Ishikawa (cell line): ENCODE measurements around the gene UQCC3.

Source experiments
- CEBPB ChIP-seq: IDR thresholded peaks from 2 replicates; pipeline ENCODE4 v1.6.1; 2012
- CREB1 ChIP-seq: IDR thresholded peaks from 2 replicates; pipeline ENCODE4 v1.6.1; 2012; ENCODE audit warnings: low read depth
- EGR1 ChIP-seq: IDR thresholded peaks from 2 replicates; pipeline ENCODE4 v1.6.1; 2012
- EP300 ChIP-seq: IDR thresholded peaks from 2 replicates; pipeline ENCODE4 v1.6.1; 2012; ENCODE audit warnings: borderline replicate concordance
- FOXM1 ChIP-seq: IDR thresholded peaks from 2 replicates; pipeline ENCODE4 v1.6.1; 2012; ENCODE audit warnings: low read depth, borderline replicate concordance
- MAX ChIP-seq: IDR thresholded peaks from 2 replicates; pipeline ENCODE4 v1.6.1; 2012
- NFIC ChIP-seq: IDR thresholded peaks from 2 replicates; pipeline ENCODE4 v1.6.1; 2012
- RAD21 ChIP-seq: IDR thresholded peaks from 2 replicates; pipeline ENCODE4 v1.6.1; 2012; ENCODE audit warnings: low read depth
- TAF1 ChIP-seq: IDR thresholded peaks from 2 replicates; pipeline ENCODE4 v1.6.1; 2012; ENCODE audit warnings: low read depth, mild to moderate bottlenecking
- TCF12 ChIP-seq: IDR thresholded peaks from 2 replicates; pipeline ENCODE4 v1.6.1; 2012; ENCODE audit warnings: low read depth
- TEAD4 ChIP-seq: IDR thresholded peaks from 2 replicates; pipeline ENCODE4 v1.6.1; 2012
- USF1 ChIP-seq: IDR thresholded peaks from 2 replicates; pipeline ENCODE4 v1.6.1; 2012
- YY1 ChIP-seq: IDR thresholded peaks from 2 replicates; pipeline ENCODE4 v1.6.1; 2012; ENCODE audit warnings: low read depth
- ZBTB7A ChIP-seq: IDR thresholded peaks from 2 replicates; pipeline ENCODE4 v1.6.1; 2012; ENCODE audit warnings: low read depth
- TF ChIP-seq, protein P1 (sequence below): IDR thresholded peaks from 2 replicates; pipeline ENCODE4 v1.6.1; 2012; ENCODE audit warnings: low read depth, mild to moderate bottlenecking

The UQCC3 gene

GRCh38 chr11:62712276-62712812 lies 40.9 kb downstream of the UQCC3 start:
- TF ChIP-seq TCF12 (no peak), NFIC (no peak), ZBTB7A (no peak), CEBPB (no peak), CREB1 (no peak), EP300 (no peak), USF1 (no peak), EGR1 (no peak)

DNA sequence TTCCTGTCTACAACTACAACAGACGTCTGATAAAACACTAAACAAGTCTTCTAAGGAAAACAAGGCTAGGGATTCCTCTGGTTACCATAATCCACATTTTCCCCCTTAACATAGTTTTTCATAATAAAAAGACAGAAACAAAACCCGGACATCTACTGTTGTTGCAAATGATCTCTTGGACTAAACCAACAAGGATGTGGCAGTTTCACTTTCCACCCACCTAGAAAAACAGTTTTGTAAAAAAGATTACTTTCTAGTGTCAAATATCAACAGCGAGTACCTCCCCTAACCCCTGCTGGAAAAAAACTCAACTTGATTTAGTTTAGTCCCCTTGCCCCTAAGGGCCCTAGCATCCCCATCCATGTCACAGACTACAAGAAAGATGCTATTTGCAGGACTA lies 41.4 kb downstream of the UQCC3 start:
- TF ChIP-seq YY1: no peak
- TF ChIP-seq EGR1: no peak
- TF ChIP-seq CEBPB: no peak
- no peak for TF ChIP-seq TEAD4
- TF ChIP-seq MAX: no peak
- TF ChIP-seq, protein P1, sequence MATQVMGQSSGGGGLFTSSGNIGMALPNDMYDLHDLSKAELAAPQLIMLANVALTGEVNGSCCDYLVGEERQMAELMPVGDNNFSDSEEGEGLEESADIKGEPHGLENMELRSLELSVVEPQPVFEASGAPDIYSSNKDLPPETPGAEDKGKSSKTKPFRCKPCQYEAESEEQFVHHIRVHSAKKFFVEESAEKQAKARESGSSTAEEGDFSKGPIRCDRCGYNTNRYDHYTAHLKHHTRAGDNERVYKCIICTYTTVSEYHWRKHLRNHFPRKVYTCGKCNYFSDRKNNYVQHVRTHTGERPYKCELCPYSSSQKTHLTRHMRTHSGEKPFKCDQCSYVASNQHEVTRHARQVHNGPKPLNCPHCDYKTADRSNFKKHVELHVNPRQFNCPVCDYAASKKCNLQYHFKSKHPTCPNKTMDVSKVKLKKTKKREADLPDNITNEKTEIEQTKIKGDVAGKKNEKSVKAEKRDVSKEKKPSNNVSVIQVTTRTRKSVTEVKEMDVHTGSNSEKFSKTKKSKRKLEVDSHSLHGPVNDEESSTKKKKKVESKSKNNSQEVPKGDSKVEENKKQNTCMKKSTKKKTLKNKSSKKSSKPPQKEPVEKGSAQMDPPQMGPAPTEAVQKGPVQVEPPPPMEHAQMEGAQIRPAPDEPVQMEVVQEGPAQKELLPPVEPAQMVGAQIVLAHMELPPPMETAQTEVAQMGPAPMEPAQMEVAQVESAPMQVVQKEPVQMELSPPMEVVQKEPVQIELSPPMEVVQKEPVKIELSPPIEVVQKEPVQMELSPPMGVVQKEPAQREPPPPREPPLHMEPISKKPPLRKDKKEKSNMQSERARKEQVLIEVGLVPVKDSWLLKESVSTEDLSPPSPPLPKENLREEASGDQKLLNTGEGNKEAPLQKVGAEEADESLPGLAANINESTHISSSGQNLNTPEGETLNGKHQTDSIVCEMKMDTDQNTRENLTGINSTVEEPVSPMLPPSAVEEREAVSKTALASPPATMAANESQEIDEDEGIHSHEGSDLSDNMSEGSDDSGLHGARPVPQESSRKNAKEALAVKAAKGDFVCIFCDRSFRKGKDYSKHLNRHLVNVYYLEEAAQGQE: no peak
- TF ChIP-seq USF1: no peak
- TF ChIP-seq TCF12: no peak
- no peak for TF ChIP-seq TAF1
- no peak for TF ChIP-seq NFIC

DNA sequence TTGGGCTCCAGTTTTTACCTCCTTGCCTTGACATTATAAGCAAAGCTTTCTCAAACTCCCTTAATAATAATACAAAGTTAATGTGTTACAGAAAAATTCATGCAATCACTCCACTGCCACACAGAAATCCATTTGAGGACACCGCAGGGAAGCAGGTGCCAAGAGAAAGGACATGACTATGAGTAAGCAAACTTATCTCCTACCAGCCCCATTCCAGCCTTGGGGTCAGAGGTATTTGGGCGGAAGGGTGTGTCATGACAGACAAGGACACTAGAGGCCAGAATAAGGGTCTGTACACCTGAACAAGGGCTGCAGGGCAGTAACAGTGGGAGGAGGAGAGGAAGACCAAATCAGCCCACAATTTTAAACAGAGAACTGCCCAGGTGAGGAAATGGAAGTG lies 41.9 kb downstream of the UQCC3 start:
- no peak for TF ChIP-seq FOXM1
- TF ChIP-seq RAD21: no peak
- TF ChIP-seq TEAD4: no peak
- TF ChIP-seq EGR1: no peak
- no peak for TF ChIP-seq TCF12
- TF ChIP-seq CREB1: no peak
- no peak for TF ChIP-seq EP300
- no peak for TF ChIP-seq TAF1
- no peak for TF ChIP-seq YY1
- TF ChIP-seq USF1: no peak
- TF ChIP-seq NFIC: no peak
- no peak for TF ChIP-seq ZBTB7A
- TF ChIP-seq, protein P1: no peak
- TF ChIP-seq CEBPB: no peak
- no peak for TF ChIP-seq MAX

DNA sequence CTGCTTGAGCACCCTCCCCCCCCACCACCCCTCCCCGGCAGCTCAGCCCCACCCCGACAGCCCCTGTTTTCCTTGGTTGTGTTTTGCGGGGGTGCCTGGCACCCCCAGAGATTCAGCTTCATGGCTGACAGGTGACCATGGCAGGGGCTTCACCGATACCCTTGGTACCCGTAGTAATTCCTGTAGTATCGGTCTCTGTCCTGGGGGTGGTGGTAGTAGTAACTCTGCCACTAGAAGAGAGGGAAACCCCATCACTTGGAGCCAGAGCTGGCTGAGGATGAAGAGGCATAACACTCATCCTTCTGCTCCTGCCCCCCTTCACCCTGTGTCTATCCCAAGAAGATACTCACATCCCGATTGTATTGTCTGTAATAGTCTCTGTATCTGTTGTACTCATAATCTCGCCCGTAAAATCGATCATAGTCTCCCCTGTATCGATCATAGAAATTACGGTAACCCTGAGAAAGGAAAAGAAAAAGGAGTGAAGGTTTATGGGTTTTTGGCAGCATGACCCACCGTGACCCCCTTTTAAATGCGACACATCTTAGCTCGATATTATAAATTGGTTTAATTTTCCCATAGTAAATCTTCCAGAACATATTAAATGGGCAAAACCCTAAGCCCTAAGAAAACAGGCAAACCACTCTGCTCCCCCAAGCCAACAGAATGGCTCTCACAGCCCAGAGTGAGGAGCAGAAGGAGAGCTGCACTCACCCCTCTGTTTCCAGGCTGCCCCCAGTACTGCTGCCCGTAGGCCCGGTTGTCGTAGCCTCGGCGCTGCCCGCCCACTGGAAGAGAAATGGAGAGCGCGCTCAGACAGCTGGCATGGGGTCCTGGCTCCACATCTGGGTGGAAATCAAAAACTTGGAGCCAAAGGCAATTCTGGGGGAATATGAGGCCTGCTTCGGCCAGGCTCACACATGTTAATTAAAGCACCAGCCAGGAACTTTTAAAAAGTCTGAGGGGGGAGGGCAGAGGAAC lies 44.0 kb downstream of the UQCC3 start:
- TF ChIP-seq CREB1 (no peak), NFIC (no peak), TCF12 (no peak), FOXM1 (no peak), ZBTB7A (no peak), TEAD4 (no peak), TAF1 (no peak), RAD21 (no peak), CEBPB (no peak), YY1 (no peak), EP300 (no peak), USF1 (no peak)
- TF ChIP-seq, protein P1: no peak
